Measurements from ENCODE around the gene RAC2.

DNA sequence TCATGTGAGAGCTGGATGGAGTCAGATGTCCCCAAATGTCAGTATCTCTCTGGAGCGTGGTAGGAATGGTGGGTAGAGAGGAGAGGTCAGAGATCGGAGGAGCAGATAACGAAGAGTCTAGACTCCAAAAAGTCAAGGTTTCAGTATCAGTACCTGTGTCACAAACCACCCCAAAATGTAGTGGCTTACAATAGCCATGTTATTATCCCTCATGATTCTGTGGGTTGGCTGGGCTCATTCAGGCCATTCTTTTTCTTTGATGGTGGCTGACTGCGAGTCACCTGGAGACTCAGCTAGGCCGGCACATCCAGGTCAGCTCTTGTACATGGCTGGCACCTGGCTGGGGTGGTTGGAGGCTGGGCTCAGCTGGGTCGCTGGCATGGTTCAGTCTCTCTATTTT lies 24.5 kb downstream of the RAC2 start:
- TF ChIP-seq, protein P1, sequence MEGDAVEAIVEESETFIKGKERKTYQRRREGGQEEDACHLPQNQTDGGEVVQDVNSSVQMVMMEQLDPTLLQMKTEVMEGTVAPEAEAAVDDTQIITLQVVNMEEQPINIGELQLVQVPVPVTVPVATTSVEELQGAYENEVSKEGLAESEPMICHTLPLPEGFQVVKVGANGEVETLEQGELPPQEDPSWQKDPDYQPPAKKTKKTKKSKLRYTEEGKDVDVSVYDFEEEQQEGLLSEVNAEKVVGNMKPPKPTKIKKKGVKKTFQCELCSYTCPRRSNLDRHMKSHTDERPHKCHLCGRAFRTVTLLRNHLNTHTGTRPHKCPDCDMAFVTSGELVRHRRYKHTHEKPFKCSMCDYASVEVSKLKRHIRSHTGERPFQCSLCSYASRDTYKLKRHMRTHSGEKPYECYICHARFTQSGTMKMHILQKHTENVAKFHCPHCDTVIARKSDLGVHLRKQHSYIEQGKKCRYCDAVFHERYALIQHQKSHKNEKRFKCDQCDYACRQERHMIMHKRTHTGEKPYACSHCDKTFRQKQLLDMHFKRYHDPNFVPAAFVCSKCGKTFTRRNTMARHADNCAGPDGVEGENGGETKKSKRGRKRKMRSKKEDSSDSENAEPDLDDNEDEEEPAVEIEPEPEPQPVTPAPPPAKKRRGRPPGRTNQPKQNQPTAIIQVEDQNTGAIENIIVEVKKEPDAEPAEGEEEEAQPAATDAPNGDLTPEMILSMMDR (IDR thresholded peaks at IDR 0.05): no peak
- TF ChIP-seq POLR2A (IDR thresholded peaks at IDR 0.05): no peak
